Fibroblast of peridontal ligament (primary cell): Measurements from ENCODE around the gene CAPS2.

Source experiments
- DNase-seq: peaks from one replicate; pipeline ENCODE4 v3.0.0-alpha.2; 2010; ENCODE audit errors: extremely low read depth

The CAPS2 gene

DNA sequence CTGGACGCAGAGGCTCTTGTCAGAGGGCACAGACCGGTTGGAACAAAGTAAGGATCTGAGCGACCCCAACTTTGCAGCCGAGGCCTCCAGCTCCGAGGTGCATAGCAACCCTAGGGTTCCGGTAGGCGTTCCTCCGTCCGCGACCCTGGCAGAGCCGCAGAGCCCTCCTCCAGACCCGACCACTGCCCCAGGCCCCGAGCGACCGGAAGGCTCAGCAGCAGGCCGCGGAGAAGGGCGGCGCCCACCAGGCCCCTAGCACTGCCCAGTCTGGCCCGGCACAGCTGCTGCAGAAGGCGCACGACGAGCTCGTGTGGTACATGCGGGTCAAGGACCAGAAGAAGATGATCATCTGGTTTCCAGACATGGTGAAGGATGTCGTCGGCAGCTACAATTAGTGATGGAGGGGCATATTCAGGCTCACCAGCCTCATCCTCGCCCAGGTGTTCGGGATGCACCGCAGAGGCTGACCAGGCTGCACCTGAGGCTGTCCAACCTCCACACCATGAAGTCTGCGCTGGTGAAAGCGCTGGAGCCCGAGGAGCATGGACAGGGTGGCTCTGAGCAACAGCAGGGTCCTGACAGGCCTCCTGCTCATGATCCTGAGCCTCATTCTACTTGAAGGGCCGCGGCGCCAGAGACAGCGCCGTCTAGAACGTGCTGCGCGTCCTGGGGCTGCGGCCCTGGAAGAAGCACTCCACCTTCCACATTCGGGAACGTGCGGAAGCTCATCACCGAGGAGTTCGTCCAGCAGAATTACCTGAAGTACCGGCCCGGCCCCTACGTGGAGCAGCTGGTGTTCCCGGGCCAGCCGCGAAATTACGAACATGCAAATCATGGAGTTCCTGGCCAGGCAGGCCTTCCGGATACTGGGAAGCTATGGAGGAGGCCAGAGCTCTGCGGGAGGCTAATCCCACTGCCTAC is 24.5 kb downstream of the CAPS2 start:
- DNase-seq: no peak

DNA sequence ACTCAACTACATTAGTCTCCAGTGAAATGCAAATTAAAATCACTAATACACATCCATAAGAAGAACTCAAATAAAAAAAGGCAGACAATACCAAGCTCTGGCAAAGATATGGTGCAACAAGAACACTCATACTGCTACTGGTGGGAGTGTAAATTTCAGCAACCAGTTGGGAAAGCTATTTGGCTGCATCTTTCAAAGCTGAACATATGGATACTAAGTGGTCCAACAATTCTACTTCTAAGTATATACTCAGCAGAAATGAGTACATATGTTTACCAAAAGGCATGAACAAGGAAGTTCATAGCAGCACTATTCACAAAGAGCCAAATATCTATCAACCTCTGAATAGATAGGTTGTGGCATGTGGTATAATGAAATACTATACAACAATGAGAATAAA is 27.3 kb downstream of the CAPS2 start:
- DNase-seq: no peak

DNA sequence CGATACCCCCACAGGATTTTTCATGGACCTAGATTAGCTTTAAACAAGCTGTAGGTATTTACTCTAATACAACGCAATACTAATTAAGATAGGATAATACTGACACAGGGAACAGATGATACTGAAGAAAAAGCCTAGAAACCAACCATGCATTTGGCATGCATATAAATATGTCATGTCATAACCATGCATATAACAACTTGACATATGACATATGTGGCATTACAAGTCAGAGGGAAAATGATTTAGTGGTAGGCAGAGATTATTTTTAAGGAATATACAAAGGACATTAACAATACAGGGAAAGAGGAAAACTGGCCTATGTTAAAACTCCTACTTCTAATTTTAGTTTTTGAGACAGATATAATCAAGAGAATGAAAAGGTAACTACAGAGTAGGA is 27.9 kb downstream of the CAPS2 start:
- DNase-seq: no peak

DNA sequence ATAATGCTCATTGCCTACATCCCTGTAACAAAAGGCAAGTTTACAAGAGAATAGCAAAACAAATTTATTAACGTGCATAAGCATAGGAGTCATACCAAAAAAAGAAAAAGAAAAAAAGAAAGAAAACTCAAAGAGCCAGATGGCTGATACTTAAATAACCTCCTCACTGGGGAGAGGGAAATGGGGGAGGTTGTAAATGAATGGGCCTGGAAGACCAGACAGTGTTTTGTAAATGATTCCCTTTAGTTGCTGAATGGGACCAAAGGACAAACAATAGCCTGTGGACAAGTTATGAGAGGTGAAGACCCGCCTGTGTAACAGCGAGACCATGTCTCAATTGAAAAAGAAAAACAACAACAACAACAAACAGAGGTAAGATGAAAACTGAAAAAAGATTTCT is 35.3 kb downstream of the CAPS2 start:
- DNase-seq: no peak

DNA sequence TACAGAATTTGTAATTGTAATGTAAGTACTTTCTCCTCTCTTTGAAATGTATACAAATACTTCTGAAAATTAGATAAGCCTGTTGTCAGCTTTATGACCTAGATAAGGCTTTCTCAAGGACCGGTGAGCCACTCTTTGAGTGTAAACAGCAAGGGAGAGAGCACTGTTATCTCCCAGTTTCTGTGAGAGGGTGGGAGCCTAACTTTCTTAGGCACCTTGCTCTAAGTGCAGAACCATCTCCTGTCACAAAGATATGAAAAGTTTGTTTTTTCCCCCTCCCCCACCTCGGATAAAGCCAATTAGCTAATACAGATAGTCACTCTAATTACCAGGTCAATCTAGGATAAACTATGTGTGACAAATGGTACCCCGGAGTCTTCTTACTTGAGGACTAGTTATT is 35.8 kb downstream of the CAPS2 start:
- no peak for DNase-seq

DNA sequence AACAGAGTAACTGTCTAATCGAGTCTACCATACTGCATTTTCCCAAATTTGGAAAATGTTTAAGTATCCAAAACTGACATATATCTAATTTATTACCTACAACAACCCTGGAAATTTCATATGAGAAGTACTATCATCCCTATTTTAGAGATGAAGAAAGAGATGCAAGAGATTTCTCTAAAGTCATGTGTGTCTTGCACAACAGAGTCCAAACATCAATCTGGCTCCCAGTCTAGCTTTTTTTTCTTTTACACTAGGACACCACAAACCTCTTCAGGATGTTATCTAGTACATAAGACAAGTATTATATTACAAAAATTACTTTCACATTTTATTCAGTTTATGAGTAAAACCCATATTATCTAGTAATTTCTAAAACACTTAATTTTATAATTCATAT is 39.1 kb downstream of the CAPS2 start:
- no peak for DNase-seq

DNA sequence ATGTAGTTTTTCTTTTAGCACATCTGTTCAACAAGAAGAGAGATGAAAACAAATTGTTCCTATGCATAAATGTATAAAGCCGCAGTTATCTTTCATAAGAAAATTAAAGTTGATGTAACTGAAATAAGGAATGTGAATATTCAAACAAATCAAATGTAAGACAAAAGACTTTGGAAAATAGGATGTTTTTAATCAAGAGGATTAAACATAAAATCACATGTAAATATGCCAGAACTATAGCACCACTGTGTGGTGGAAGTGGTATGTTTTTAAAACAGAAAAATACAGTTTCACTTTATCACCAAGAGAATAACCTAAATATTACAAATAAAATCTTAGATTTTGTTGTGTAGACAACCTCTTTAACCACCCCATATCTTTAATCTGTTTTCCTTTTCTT is 40.4 kb downstream of the CAPS2 start:
- peak; percentile 69 for DNase-seq

DNA sequence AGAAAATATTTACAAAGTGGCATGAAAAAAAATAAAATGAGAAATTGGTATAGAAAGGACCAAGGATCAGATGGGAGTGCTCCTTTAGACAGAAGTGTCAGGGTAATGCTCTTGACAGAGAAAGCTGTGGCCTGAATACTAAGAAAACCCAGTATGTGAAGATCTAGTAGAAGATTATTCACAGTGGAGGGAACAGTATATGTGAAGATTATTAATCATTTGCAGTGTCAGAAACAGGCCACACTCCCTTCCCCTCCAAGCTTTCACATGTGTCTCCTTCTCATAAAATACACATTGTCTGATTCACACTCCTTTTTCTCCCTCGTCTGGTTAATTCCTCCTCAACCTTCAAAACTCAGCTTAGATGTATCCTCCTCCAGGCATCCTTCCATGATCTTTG is 41.3 kb downstream of the CAPS2 start:
- no peak for DNase-seq

DNA sequence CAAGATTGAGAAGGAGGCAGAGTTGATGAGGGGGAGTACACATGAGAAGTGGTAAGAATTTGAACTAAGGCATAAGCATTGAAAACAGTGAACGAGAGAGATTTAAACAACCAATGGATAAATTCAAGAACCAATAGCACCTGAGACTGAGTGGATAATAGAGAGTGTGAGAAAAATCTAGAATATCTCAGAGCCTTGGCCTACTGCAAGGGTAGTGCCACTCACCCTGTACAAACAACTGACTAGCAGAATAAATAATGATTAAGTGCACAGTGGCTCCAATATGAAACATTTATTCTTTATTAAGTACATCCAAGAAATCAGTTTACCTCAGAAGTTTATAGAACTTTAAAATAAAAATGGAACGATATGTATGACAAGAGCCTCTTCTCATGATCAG is 54.4 kb downstream of the CAPS2 start:
- DNase-seq: no peak

DNA sequence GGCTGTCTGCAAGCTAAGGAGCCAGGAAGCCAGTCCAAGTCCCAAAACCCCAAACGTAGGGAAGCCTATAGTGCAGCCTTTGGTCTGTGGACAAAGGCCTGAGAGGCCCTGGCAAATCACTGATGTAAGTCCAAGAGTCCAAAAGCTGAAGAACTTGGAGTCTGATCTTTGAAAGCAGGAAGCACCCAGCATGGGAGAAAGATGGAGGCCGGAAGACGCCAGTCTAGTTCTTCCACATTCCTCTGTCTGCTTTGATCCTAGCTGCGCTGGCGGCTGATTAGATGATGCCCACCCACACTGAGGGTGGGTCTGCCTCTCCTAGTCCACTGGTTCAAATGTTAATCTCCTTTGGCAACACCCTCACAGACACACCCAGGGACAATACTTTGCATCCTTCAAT is 58.5 kb downstream of the CAPS2 start:
- no peak for DNase-seq

DNA sequence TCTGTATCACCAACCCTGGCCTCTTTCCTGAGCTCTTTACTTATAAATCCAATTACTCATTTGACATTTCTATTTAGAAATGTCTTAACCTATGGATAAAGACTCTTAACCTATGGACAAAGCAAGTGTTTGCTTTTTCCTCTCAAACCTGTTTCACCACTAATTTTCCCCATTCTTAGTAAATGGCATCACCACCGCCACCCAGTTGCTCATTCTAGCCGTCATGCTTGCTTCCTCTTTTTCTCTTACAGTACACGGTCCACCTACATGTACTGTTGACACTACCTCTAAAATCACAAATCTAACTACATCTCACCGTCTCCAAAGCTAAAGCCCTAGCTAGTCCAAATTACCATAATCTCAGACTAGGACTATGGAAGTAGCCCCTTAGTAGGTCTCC is 60.0 kb downstream of the CAPS2 start:
- no peak for DNase-seq

DNA sequence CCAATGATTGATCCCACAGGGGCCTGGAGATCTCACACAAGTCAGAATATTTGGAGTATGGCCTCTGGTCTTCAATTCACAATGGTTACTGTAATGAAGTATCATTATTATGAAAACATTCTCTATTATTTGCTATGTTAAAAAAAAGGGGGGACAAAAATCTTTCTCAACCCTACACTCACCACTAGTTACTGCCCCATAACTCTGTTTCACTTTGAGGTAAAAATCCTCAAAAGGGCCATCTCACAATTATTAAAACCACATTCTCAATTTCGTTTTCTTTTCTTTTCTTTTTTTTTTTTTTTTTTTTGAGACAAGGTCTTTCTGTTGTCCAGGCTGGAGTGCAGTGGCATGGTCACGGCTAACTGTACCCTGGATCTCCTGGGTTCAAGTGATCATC is 60.9 kb downstream of the CAPS2 start:
- no peak for DNase-seq

DNA sequence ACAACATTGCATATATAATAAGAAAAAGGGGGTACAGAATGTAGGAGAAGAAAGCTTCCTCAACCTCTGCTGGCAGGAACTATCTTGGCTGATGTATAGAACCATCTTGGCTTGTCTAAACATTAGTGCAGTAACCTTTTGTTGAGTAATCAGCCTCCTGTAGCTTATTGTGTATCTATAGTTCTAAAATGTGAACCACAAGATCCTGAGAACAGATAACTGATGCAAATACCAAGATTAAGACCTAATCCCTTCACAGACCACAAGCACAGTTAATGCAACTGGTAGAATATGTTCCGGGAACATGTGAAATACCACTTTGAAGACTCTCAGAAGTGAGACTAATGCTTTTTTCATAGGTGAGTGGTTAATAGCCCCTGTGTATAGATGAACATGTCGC is 69.8 kb downstream of the CAPS2 start:
- DNase-seq: no peak

DNA sequence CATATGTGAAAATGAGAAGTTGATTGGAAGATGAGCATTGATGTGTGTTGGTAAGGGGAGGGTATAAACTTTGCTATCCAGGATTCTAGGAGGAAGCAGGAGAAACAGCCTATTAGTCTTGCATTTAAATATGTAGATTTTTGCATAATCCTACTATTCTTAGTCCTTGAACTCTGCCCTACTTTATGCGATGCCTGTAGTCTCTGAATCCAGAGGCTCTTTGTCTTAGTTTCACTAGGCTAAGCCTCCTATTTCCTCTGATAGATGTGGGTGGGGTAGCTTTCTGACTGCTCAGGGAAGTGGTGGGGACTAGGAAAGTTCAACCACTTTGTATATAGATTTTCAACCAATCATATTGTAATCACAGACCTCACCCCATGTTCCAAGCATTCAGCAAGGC is 71.0 kb downstream of the CAPS2 start:
- DNase-seq: no peak

DNA sequence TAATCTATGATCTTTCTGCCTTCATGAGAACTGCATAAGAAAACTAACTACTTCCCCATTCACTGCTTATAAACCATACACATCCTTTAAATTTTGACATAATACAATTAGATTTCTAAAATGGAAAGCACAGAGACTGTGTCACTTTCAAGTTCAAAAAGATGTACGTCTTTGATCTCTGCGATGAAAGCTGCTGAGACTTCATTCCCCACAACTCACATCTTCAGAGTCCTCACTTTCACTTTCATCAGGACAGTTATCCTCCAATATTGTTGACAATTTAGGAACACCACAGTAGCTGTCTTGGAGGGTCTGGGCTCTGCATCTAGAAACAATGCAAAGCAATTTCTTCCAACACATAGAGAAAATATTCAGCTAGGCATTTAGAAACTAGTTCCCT is 72.6 kb downstream of the CAPS2 start:
- no peak for DNase-seq

DNA sequence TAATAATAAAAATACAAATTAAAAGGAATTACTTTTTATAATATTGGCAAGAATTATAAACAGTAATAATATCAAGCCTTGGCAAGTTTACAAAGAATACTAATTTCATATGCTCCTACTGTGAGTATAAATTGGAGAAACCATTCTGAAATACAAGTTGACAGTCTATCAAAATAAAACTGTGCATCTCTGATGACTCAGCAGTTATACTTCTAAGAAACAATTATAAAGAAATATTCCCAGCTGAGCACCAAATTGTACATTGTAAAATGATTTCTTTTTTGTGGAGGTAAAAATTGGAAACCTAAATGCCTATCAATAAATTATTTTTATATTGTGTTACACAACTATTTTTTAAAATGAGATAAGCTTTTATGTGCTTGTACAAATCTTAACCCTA is 85.0 kb downstream of the CAPS2 start:
- no peak for DNase-seq

DNA sequence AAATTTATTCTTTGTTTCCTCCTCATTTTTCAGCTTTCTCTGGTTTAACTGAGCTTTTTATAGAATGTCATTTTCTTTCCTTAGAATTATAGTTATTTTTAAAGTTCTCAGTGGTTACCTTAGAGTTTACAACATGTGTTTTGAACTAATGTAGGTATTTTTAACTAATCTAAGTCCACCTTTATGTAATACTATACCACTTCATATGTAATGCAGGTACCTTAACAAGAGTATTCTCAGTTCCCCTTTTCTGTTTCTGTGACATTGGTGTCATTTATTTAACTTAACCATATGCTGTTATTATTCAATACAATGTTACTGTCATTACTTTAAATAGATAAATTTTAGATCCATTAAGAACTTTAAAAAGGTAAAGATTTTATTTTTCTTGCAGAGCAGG is 90.1 kb downstream of the CAPS2 start:
- DNase-seq: no peak

DNA sequence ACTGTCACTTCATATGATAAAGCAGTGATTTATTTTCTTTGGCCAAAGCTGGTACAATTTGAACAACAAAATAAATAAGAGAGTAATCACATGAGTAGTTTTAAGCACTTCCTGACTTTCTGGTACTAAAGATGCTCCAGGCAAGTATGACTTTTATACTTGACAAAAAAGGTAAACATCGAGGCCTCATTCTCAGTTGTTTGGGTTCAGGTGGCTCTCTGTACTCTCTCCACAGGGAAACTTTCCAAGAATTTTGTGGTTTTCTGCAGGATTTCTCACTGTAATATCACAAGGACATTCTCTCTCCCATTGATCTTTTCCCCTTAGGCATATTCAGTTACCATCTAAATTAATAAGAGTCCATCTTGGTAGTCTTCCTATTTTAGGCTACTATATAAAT is 93.9 kb downstream of the CAPS2 start:
- no peak for DNase-seq

DNA sequence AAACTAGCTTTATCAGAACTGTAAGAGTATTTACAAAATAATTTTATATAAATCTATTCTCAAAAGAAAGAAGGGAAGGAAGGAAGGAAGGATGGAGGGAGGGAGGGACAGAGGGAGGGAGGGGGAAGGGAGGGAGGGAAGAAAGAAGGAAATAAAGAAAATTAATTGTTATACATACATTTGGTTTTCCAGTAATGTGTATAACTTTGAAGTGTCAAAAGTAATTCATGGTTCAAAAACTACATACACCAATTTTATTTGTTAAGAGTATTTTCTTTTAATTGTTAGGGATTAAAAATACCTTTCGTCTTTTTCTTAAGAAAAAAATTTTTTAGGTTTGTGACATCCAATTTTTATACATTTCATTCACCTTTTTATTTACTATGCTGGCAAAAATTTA is 103.0 kb downstream of the CAPS2 start:
- DNase-seq: no peak
